Endometrial microvascular endothelial cells (primary cell): ENCODE measurements around the gene PRKD2. TPM values are rescaled to one million over a fixed set of nuclear protein-coding genes. Genes with fewer than 3 reads are reported as not detected.

Experiments used
- in situ Hi-C: cut with HindIII; loops from 2 replicates; pipeline ENCODE4 v1.10.0; 2017; ENCODE audit warnings: low sequenced_read_pairs, low pct_unique_long_range_greater_than_20kb; ENCODE audit errors: inconsistent ontology term
- total RNA-seq: library from RNA; depleted of rRNA; stranded (reverse); fragments of >200 nt; gene quantifications from one replicate; pipeline ENCODE4 v1.2.3, GENCODE V29; 2015; ENCODE audit errors: inconsistent ontology term

PRKD2 gene
- total RNA-seq, 1 donor from 2014 or later, result 30.9 TPM

DNA sequence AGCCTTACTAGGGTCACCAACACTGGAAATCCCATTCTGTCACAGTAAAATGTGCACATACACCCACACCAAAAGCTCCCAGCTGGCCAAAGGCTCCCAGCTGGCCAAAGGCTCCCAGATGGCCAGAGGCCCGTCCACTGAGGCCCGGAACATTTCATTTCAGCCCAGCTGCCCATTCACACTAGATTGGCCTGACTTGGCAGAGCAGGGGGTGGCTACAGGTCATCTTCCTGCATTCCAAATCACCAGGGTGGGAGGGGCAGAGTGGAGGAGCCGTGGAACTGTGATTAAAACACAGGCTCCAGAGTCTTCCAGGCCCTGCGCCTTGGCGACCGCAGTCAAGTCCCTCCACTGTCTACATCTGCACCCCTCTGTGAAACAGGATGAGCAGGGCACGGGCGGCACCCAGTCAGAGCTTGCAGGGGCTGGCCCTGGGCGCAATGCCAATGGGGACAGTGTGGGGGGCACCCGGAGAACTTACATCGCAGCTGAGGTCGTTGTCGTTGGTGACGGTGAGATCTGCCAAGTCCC, 10.1 kb upstream of the PRKD2 start:
- in situ Hi-C loops, result no loop called here

DNA sequence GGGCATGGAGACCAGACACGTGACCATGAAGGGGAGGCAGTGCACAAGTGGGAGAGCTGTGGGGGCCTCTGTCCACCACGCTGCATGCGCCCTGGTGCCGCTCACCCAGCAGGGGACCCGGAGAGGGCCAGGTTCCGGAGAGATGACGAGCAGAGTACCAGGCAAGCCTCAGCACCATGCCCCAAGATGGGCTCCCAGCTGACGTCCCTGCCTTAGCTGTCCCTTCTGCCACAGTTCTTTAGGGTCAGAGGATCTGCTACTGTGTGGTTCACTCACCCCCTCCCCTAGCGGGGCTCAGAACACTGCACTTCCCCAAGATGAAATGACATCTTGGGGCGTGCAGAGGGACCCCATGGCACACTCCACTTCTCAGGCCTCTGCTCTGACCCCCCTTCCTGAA, 9.6 kb upstream of the PRKD2 start:
- in situ Hi-C loops, result no loop called here

DNA sequence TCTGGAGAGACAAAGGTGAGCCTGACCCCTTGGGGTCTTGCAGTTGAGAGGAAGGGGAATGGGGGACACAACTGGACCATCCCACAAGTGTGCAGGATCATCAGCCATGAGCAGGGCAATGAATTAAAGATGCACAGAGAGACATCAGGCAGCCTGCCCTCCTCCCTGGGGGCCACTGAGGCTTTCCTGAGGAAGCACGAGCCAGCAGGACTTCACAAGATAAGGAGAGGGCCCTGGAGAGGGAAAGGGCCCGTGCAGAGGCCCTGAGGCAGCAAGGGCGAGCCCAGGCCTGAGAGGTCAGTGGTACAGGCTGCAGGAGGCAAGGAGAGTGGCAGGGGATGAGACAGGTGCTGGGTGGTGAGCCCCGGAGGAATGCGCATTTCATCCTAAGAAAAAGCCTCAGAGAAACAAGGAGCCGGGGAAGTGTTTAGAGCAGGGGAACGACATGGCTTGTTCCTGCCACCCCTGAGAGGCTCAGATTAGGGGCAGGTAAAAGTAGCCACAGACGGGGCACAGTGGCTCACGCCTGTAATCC, 9.0 kb upstream of the PRKD2 start:
- in situ Hi-C loops, result no loop called here

DNA sequence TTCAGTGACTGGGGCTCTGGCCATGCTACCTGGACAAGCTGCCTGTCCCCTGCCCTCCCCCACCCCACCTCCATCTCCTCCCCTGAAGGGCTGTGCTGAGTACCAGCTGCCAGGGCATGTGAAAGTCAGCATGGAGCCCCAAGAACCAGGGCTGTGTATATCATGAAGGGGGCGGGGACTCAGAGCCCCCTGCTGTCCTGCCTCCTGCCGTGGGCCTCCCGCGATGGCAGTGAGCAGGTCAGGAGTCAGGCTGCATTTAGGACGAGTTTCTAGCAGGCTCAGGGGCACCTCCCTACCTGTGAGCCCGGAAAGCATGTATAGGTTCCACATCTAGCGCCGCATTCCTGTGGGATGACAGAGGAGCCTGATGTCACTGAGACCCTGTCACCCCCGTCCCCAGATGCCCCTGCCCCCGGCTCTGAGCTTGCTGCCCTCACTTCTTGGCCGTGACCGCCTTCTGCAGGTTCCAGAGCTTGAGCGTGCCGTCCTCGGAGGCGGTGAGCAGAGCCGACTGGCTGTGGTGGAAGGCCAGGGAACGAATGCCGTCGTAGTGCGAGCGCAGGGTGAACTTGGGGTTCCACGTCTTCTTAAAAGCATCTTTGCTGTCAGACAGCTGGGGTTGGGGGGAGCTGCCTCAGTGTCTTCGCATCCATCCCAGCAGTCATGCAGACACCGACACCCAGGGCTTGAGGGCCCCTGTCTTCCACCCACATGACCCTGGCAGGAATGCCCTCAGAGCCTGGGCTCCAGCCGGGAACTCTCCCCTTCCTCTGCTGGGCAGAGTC, 8.3 kb upstream of the PRKD2 start:
- in situ Hi-C loops, result no loop called here

DNA sequence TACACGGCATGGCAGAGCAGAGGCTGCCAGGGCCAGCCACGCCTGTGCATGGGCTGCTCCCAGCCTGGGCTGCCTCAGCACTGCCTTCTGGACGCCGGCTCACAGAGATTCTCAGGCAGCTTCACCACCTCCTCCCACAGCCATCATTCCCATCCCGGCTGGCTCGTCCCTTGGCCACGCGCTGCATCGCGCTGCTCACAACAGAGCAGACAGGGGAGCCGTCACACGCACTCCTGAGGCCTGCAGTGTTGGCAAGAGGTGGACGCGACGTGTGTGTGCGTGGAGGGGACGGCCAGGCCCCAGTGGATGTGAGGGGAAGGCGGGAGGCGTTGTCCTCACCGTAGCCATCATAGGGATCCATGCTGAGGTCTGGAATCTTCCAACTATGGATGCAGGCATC, 7.6 kb upstream of the PRKD2 start:
- in situ Hi-C loops, result no loop called here

DNA sequence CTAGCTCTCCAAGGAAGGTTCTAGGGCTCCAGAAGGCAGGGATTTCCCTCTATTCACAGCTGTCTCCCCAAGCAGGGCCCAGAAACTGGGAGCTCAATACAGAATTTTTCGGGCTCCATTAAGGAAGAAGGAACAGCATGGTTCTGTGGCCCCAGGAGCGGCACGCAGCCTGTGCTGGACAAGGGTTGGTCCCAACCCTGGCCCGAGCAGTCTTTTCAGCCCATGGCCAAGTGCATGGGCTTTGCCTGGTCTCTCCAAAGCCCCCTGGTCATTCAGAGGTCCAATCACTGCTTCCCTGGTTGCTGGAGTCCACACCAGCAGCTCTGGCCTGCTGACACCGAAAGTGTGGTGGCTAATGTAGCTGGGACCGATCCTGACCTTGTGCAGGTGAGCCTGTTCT, 6.6 kb upstream of the PRKD2 start:
- in situ Hi-C loops, result no loop called here

DNA sequence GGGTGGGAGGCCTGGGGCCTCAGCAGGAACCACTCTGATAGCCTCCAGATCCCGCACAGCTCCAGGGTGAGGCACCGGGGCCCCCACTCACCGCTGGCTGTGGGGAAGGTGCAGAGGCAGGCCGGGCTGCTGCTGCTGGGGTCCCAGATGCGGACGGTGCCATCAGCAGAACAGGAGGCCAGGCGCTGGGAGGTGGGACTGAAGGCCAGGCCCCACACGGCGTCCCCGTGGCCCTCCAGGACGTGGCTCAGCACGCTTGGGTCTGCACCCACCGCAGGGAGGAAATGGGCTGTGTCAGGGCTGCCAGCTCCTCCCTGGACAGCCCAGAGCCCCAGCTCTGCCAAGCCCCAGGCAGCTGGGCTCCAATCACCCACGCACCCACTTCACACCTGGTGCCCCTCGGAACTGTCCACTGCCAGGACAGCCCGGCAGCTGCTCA, 6.1 kb upstream of the PRKD2 start:
- in situ Hi-C loops, result no loop called here

DNA sequence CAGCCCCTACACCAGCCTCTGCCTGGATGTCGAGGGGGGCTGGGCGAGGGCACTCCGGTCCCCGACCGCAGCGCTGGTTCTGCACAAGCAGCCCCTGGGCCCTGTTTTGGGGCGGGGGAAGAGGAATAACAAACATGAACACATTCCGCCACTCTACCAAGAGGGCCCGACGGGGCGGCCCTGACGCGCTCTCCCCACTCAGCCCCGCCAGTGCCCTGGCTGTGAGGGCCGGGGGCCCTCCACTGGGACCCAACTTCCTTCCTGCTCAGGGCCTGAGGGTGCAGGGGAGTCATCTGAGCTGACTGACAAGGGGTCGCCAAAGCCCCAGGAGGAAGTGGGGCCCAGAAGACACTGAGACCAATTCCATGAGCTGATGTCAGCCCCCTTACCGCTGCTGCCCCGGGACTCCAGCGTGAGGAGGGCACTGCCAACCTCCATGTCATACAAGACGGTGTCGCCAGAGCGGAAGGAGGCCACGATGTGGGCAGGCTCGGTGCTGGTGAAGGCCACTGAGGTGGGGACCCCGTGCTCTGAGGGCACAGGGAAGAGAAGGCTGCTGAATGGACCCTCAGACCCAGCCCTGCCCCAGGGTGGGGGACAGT, 5.6 kb upstream of the PRKD2 start:
- in situ Hi-C loops, result no loop called here

DNA sequence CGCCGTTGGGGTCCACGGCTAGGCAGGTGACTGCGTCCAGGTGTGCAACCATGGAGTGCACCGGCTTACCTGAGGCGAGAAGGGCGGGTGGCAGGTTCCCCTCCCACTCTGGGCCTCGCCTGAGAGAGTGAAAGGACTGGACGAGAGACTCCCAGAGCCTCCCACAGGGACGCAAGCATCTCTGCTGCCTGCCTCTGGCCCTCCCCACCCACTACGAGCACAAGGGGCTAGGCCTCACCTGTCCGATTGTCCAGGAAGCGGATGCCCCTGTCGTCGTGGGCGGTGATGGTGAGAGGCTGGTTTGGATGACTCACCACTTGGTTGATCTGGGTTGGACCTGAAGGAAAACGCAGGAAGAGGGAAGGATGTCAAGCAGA, 5.1 kb upstream of the PRKD2 start:
- in situ Hi-C loops, result no loop called here

DNA sequence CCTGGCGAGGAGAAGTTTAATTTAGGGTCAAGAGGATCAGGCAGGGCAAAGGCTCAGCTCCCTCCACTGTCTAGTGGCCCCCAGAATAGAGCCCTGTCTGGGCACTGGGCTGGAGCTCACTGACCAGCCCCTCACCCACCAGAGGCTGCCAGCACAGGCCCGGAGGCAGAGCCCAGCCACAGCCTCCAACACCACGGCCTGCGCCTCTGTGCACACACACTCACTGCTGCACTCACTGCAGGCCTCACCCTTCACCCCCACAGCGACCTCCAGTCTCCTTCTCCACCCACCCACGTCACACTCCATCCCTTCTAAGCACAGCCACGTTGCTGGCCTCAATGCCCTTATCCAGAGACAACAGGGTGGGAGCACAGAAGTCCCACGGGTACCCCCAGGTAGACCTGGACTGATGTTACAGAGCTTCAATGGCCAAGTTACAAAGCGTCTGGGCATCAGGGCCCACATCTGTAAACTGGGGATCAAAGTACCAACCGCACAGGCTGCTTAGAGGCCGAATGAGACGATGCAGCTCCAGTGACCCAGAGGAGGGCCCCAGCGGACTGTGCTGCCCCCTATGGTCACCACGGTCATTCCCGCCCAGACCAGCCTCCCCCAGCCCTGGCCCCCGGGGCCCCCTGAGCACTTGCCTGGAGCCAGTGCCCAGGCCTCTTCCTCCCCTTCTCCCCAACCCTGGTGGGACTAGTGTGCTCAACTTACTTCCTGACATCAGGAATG, 4.5 kb upstream of the PRKD2 start:
- in situ Hi-C loops, result no loop called here

DNA sequence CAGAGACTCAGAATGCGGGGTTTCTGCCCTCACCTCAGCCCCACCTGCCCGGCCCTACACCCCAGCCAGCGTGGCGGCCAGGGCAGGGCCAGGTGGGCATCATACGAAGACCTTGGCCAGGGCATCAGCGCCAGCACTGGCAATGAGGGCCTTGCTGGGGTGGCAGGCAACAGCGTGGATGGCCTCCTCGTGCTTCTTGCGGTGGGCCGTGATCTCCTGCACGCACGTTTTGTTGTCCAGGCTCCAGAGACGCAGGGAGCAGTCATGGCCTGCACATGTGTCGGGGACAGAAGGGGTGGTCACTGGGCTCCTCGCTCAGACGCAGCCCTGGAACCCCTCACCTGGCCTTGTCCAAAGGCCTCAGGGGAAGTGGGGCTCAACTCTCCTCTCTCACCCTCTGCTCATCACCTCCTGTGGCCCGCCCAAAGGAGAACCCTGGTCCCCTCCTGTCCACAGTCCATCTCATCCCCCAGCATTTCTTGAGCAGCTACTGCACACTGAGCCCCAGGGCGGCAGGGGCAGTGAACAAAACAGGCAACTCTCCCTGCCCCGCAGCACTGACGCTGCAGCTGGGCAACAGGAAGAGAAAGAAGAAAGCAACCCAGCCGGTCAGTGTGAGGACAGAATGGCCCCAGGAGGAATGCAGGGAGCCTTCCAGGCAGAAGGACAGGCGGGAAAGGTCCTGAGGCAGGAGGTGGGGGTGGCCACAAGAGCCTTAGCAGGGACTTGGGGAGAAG, 3.8 kb upstream of the PRKD2 start:
- in situ Hi-C loops, result no loop called here

DNA sequence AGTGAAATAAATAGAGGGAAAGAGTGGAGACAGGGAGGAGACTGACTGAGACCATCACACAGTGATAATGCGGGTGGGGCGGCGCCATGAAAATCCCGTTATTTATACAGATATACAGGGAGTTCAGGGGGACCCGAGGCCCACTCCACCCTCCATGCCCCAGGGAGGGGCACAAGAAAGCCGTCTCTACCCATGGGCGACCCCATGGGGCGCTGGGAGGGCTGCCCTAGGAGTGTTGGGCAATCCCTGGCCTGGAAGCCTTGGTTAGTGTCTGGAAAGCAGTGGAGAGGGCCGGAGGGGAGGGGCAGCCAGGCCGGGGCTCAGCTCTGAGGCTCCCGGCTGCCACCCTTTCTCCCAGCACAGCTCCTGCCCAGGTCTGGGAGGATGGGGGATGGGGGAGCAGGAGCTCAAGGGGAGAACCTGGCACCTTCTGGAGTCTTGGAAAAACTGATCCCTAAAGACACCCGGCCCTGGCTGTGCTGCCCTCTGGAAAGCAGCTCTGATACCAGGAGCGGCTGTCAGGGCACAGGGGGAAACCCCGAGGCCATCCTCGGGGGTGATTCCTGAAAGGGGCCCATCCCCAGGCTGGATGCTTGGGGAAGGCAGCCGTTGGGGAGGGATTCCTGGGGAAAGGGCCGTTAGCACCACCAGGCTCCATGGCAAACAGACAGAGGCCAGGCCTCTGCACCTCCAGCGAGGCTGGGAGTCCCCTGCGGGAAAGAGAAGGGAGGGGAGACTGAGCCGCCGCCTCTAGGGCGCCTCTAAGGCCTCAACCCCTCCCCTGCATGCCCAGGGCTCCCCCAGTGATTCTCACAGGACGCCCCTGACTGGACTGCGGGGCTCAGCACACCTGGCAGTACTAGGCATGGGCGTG, 3.0 kb upstream of the PRKD2 start:
- in situ Hi-C loops, result no loop called here

DNA sequence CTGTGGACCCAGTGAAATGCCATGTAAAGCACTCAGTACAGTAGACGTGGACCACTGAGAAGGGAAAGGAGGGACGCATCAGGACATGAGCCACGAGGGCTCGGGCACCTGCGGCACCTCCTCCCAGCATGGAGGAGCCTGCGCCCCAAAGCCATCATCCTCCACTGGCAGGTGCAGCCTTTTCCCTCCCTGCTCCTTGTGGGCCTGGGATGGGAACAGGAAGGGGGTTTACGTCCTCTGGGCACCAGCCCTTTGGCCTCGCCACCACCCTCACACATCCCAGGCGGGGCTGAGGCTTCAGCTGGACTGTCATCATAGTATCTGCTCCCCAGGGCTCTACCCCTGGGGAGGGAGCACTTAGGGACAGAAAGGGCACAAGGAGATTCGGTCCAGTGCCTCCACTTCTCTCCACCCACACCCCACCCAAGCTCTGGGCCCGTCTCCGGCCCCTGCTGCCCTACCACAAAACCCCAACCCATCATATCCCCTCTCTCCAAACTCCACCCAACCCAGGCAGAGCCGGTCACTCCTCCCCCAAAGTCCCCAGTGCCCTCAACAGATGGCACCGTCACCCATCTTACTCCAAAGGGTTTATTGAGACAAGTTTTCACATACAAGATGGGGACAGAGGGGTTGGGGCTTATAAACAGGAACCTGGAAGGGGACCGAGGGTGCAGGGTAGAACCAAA, 2.2 kb upstream of the PRKD2 start:
- in situ Hi-C loops, result no loop called here

DNA sequence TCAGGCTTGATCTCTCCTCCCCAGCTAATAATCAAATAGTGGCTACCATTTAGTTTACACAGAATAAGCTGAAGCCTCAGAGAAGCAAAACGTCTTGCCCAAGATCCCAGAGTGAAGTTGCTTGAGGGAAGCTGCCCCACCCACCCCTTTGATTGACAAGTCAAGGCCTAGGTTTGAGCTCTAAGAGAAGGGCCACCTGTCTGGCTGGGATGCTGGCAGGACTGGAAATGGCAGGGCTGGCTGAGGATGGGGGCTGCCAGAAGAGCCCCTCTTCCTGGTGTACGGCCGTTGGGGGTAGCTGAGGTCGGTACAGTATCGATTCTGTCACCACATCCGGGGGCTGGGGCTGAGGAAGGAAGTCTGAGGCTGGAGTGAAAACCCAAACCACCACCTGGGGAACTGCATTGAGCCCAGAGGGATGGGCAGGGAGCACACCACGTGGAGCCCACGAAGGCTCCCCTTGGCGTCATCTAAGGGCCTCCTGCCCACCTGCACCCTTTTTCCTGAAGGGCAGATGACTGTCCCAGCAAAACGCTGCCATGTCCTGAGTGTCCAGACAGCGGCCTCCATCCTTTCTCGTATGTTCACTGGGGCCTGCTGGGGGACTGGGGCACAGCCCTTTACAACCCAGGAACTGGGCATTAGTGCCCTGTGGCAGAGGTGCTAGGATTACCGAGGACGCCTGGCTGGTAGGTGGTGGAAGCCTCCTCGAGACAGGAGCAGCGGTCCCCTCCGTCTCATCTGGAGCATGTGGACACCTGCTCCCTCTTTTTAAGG, 1.4 kb upstream of the PRKD2 start:
- in situ Hi-C loops, result no loop called here

DNA sequence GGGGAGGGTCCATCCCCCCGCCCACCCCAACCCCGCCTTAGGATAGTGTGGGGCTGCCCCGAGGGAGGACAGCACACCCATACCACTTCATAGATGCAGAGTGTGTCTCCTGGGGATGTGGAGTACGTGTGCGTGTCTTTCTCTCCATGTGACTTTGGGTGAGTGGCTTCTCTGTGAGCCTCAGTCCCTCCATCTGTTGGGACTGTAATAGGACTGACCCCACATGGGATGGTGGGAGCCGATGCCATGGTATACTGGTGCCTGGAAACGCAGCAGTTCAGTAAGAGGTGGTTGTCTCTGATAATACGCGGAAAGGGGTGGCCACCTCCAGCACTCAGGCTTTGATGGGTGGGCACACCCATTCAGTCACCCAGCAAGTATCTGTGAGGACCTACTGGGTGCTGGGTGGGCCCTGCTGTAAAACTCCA, 816 bp upstream of the PRKD2 start:
- in situ Hi-C loops, result no loop called here

DNA sequence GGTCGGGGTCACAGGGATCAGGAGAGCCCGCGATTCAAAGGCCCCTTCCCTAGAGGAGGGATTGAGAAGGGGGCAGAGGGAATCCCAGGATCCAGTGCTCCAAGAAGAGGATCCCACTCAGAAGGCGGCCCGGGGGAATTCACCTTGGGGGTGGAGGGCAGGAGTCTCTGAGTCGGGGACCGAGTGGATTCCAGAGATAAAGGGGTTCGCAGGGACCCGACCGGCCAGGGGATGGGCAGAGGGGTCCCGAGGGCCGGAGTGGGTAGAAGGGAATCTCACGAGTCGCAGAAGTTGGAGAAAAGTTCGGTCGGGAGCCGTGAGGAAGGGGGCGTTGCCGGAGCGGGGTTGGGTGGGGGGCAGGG, 261 bp downstream of the PRKD2 start:
- in situ Hi-C loops, result no loop called here
